ENCODE measurements around the gene MAD1L1. TPM values are rescaled to one million over a fixed set of nuclear protein-coding genes. Genes with fewer than 3 reads are reported as not detected.

The MAD1L1 gene
- total and polyA plus RNA-seq, 7 donors = 11.7 to 17.5 (median 15.6) TPM

DNA sequence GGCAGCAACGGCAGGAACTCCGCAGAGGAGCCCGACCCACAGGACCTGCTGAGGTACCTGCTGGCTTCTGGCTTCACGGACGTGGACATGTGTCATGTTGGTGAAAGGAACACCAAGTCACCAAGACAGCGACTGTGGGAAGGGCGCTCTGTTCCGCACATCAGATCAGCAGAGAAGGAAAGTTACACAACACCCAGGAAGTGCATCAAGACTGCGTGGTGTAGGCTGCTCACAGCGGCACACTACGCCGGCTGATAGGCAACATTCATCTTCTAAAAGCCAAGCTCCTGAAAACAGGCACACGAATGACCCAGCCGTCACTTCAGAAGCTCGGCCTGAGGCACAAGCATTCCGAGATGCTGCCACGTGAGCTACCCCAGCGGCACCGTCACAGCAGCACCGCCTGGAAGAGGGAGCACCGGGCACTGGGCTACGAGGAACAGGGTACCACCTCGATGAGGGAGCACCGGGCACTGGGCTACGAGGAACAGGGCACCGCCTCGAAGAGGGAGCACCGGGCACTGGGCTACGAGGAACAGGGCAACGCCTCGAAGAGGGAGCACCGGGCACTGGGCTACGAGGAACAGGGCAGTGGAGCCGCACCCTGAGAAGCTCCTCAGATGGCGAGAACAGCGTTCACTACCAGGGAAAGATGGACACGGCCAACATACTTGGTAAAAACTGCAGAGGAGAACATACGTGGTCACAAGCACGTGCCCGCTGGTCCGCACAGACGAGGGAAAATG, 86.7 kb downstream of the MAD1L1 start:
- H3K9me3 ChIP-seq = no peaks in the 10 kb centered on the region
- intact Hi-C loops (cut with DNase I) = loop anchor here in 1 of 2 donors (5.0 kb wide), 1 partner anchor 39 kb away; no protein-coding TSS in a partner anchor
- TF ChIP-seq, protein P1, sequence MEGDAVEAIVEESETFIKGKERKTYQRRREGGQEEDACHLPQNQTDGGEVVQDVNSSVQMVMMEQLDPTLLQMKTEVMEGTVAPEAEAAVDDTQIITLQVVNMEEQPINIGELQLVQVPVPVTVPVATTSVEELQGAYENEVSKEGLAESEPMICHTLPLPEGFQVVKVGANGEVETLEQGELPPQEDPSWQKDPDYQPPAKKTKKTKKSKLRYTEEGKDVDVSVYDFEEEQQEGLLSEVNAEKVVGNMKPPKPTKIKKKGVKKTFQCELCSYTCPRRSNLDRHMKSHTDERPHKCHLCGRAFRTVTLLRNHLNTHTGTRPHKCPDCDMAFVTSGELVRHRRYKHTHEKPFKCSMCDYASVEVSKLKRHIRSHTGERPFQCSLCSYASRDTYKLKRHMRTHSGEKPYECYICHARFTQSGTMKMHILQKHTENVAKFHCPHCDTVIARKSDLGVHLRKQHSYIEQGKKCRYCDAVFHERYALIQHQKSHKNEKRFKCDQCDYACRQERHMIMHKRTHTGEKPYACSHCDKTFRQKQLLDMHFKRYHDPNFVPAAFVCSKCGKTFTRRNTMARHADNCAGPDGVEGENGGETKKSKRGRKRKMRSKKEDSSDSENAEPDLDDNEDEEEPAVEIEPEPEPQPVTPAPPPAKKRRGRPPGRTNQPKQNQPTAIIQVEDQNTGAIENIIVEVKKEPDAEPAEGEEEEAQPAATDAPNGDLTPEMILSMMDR (IDR thresholded peaks at IDR 0.05) = no peak
- ATAC-seq (no peak), DNase-seq (no peak)
- peaks cover 24% of the 10 kb centered on the region for H3K4me1 ChIP-seq
- 95 to 97% (median 96%) methylated on average over 42 of the region's 42 CpGs for WGBS, 3 donors
- H3K27me3 ChIP-seq (ENCODE audit: insufficient read depth in 3 of 3, low read length in 2 of 3) = no peaks in the 10 kb centered on the region
- H3K27ac ChIP-seq = no peak overlapping the region
- no peak overlapping the region for H3K4me3 ChIP-seq
- H3K36me3 ChIP-seq (ENCODE audit: insufficient read depth in 1 of 2, low read depth in 1 of 2) = peaks cover 0 to 20% of the 10 kb centered on the region in 2 donors

DNA sequence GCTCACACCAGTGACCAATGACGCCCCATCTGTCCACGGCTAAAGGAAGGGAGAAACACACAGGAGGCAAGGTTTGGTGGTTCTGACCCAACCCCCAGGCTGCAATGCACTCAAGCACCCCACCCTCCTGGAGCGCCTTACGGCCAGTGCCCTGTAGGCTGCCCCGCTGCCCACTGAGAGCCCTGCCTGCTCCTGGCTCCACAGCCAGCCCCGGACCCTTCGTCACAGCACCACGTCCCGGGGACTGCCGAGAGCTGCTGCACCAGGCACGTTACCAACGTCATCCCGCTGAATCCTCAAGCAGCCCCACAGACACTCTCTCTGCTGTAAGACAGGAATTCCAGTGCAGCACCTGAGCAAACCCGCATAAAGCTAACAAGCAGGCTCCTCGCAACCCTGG, 87.8 kb downstream of the MAD1L1 start:
- intact Hi-C loops (cut with DNase I) = loop anchor here in 1 of 2 donors (5.0 kb wide), 1 partner anchor 38 kb away; no protein-coding TSS in a partner anchor
- Histone ChIP-seq H3K27ac (no peak overlapping the region), H3K27me3 (ENCODE audit: insufficient read depth in 3 of 3, low read length in 2 of 3) (no peaks in the 10 kb centered on the region), H3K9me3 (no peaks in the 10 kb centered on the region), H3K36me3 (ENCODE audit: insufficient read depth in 1 of 2, low read depth in 1 of 2) (peaks cover 0 to 20% of the 10 kb centered on the region in 2 donors), H3K4me3 (no peak overlapping the region), H3K4me1 (peaks cover 14% of the 10 kb centered on the region)
- TF ChIP-seq, protein P1 (IDR thresholded peaks at IDR 0.05) = no peak
- DNase-seq = no peak
- WGBS, 3 donors = 97 to 98% (median 98%) methylated on average over 15 of the region's 15 CpGs
- ATAC-seq = no peak

DNA sequence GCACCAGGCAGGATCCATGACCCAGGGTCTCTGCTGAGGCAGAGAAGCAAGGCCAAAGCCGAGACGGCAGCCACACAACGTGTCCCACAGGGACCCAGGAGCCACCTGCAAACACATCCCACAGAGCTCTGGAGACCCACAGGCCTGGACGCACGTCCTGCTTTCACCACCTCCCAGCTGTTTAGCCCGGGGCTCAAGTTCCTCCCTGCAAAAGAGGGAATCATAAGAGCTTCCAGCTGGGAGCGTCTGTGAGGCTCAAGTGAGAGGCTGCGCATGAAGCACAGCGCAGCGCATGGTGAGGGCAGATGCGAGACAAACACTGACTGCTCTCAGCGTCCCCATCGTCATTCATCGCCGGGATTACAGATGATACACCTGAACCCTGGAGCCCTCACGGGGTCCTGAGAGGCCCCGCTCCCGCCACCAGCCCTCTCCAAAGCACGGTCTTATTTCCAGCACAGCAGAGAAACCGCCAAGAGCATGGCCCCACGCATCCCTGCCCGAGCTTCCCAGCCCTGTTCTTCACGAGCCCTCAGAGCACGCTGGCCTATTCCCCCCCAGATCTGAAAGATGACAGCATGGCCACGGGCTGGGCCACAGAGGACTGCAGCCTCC, 88.7 kb downstream of the MAD1L1 start:
- Histone ChIP-seq H3K4me3 (no peak overlapping the region), H3K9me3 (no peaks in the 10 kb centered on the region), H3K27ac (no peak overlapping the region), H3K27me3 (ENCODE audit: insufficient read depth in 3 of 3, low read length in 2 of 3) (no peaks in the 10 kb centered on the region), H3K36me3 (ENCODE audit: insufficient read depth in 1 of 2, low read depth in 1 of 2) (peaks cover 0 to 20% of the 10 kb centered on the region in 2 donors), H3K4me1 (peaks cover 5% of the 10 kb centered on the region)
- TF ChIP-seq, protein P1 (IDR thresholded peaks at IDR 0.05) = no peak
- no peak for ATAC-seq
- intact Hi-C loops (cut with DNase I) = no loop called here
- DNase-seq = no peak
- 89 to 95% (median 90%) methylated on average over 25 of the region's 25 CpGs for WGBS, 3 donors

DNA sequence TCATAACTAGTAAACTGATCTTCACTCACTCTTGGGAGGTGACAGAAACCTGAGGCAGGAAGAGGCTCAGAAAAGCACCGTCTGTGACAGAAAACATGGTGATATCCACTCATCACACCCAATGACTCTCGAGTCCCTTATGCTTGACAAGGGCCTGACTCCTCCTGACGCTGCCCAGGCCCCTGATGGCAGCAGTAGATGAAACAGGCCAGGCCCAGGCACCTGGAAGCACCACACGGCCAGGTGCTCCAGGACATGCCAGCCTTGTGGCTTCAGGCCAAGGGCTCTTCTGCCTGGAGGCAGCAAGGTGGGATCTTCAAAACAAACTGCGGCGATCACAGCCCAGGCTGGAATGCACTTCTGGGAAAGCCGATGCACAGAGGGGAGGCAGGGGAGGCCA, 89.3 kb downstream of the MAD1L1 start:
- no peaks in the 10 kb centered on the region for H3K27me3 ChIP-seq (ENCODE audit: insufficient read depth in 3 of 3, low read length in 2 of 3)
- peak in 1 of 4 donors; percentile 29 for ATAC-seq
- no peak overlapping the region for H3K27ac ChIP-seq
- H3K36me3 ChIP-seq (ENCODE audit: insufficient read depth in 1 of 2, low read depth in 1 of 2) = peaks cover 0 to 17% of the 10 kb centered on the region in 2 donors
- no peak for DNase-seq
- peaks cover 5% of the 10 kb centered on the region for H3K4me1 ChIP-seq
- intact Hi-C loops (cut with DNase I) = no loop called here
- TF ChIP-seq, protein P1 (IDR thresholded peaks at IDR 0.05) = no peak
- 74 to 88% (median 86%) methylated on average over 7 of the region's 7 CpGs for WGBS, 3 donors
- H3K4me3 ChIP-seq = no peak overlapping the region
- no peaks in the 10 kb centered on the region for H3K9me3 ChIP-seq
